Keratinocyte (primary cell): Measurements from ENCODE around the gene CNIH4.

ENCODE experiments used
- CTCF ChIP-seq, 3 experiments: IDR thresholded peaks in 1 of 3; conservative IDR thresholded peaks in 1 of 3; optimal IDR thresholded peaks in 1 of 3; 2 replicates in 2 of 3; 3 replicates in 1 of 3; pipeline versions ENCODE3 to v1.5.1; 2011; ENCODE audit warnings: low read length in 3 of 3, mild to moderate bottlenecking in 3 of 3, moderate library complexity in 2 of 3, control low read depth in 1 of 3, inconsistent platforms in 1 of 3; ENCODE audit not compliant: insufficient read depth in 2 of 3; ENCODE audit errors: extremely low read depth in 1 of 3
- EZH2 ChIP-seq: IDR thresholded peaks from one replicate; pipeline ENCODE4 v1.6.1; 2012; ENCODE audit warnings: inconsistent platforms, mild to moderate bottlenecking, low read length, moderate library complexity

GRCh38 chr1:224406216-224406615 lies 49.5 kb downstream of the CNIH4 start:
- TF ChIP-seq CTCF (optimal IDR thresholded peaks at IDR 0.05 in 1 of 3, IDR thresholded peaks at IDR 0.05 in 1 of 3, conservative IDR thresholded peaks at IDR 0.05 in 1 of 3; ENCODE audit: extremely low read depth in 1 of 3, insufficient read depth in 2 of 3, low read length in 3 of 3) (no peak), EZH2 (no peak)
